SHP77 treated with DMSO at 0.1 percent for 48 hours (cell line): Measurements from ENCODE around the gene RHEB.
"Not testable (repeated sequence)": the region's sequence is repeated elsewhere in the genome, so short reads cannot be mapped to it uniquely, and the experiment has no call there.

ENCODE experiments used
- DNase-seq: peaks from one replicate; lab custom pipeline; 2025; lab: John Stamatoyannopoulos, UW

Gene RHEB

DNA sequence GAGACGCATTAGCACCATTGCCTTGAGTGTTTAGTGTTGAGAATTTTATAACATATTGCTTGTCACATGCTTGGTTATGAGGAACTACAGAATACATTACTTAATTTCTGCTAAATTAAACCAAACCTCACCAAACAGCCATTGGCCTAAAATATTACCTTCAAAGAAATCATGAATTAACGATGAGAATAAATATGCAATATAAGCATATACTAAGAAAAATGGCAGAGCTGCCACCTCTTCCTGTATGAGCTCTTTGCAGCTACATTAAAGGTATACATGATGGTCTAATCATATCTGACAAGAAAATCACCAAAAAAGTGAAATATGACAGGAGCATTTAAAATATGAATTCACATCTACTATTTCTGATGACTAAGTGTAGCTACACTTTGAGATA, 5.2 kb upstream of the RHEB start:
- no peak for DNase-seq

DNA sequence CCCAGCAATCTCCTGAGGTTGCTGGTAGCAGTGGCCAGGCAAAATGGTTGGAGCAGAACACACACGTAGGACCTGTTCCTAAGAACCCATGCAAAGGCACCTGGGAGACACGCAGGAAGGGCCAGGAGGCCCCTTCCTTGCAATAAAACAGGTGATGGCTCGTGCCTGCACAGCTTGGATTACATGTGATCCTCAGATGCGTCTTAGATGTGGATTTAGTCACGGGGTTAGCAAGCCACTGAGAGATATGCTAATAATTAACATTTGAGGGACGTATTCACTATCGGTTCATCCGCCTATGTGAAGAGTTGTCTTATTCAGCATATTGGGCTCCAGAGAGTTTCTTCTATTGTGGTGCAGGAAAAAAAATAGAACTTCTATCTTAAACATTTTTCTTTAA, 4.6 kb upstream of the RHEB start:
- DNase-seq = no peak

DNA sequence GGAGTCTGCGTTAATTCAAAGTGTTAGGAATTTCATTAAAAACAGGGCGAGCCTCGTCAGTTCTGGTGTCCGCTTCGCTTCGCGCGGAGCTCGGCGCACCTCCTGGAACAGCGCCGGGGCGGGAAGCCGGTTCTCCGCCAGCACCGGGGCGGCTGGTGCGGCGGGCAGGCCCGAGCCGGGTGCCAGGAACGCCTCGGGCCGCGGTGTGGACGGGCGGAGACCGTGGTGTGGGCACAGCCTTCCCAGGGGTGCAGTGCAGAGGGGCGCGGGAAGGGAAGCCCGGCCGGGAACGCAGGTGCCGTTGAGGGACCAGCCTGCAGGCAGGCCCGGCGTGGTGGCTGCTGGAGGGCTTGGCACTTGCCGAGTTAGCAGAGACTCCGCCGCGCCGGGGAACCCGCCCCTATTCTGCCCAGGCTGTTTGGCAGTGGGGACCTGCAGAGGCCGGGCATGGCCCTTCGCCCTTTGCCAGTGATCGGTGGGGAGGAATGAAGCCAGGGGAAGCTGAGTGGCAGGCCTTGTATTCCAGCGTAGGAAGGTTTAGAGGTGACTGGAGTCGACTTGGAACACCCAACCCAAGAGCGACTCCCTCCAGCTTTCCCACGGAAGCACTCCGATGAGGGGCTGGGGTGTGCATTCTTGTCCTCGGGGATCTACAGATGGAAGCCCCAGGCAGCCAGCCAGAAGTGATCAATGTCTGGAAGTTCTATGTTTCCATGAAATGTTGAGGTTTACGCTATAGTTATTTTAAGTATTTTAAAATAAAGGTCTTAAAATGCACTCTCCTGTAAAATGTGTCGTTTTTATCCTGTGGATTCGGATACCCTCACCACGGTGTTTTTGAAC, 945 bp upstream of the RHEB start:
- DNase-seq = no peak

DNA sequence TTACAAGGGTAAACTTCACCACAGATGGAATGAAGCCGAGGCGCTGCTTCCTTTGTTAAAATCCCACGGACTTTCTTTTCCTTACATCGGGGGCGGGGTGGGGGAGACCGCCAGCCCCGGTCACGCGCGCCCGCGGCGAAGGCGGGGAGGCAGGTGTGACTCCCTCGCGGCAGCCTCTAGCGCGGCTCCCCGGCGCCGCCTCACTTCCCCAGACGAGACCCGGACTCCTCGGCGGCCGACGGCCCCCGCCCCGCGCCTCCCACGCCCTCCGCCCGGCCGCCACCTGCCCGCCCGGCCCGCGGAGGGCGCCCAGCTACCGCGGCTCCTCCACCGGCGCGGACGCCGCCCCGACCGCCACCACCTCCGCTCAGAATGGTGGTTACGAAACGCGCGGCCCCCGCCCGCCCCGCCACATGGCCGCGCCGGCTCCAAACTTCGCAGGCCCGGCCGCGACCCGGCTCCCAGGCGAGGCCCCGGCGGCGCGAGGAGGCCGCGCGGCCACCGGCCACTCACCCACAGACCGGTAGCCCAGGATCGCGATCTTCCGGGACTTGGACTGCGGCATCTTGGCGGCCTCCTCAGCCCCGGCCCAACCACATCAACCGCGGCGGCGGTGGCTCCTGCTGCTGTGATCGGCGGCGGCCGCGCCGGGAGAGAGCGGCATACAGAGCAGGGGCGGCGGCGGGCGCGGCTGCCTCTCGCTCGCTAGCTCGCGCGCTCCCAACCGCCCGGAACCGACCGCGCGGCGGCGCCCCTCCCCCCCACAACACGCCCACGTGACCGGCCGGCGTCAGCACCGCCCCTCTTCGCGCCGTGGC, 539 bp downstream of the RHEB start:
- DNase-seq = not testable (repeated sequence)

DNA sequence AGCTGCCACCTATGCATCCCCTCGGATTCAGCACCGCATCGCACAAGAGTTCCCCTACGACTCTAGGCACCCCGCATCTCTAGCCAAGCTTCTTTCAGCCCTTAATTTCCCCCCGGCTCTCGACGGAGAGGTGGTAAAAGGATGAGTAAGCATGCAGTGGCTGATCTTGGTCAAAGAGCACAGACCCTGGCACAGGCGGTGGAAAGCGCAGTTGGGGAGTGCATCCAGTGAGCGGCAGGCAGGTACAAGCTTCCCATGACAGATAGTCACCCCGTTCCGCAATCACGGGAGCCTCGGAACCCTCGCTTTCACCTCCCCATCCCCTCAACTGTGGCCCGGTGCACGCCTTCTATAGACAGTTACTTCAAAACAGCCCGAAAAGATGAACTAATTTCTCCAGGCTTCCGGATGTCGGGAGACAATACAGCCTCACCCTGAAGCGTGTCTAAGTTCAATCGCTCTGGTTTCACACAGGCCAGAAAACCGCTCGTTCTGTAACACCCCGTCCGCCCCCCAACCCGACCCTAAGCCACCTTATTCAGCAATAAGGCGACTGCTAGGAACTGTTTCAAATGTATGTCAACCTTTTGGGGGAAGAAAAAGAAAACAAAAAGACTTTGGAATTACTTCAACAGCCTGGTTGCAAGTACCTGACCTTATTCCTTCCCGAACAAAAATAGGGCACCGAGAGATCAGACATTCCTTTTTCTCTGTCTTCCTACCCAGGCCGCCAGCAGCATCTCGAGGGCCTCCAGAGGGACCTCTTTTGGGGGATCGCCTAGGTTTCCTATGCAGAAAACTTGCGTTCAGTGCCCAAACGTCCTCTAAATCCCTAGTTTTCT, 1.4 kb downstream of the RHEB start:
- DNase-seq = no peak

DNA sequence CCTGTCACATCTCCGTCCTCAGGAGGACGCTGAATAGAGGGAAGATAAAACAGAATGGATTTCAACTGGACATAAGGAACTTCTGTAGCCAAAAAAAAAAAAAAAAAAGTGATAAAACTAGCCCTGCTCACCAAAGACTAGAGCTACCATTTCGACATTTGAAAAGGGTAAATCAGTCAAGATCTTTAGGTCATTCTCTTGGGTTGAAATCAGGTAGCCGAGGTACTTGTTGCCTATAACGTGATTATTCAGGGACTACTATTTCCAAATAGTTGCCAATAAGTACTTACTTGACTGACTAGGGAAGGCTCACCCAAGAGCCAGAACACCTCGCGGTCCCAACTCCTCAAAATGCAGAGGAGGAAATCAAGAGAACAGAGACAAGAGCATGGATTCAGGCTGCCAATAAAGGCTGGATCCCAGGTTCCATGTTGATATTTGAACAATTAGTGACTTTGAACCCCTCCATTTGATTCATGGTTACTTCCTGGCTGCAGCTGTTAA, 2.0 kb downstream of the RHEB start:
- no peak for DNase-seq

DNA sequence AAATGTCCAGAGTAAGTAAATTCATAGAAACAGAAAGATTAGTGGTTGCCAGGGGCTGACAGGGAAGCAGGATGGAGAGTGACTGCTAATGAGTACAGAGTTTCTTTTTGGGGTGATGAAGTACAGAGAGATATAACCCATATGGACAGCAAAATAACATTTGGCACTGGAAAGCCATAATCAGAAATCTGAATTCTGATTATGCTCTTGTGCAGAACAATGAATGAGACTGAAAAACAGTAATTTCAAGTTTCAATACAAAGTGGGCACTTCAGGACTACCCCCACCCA, 4.5 kb downstream of the RHEB start:
- DNase-seq = no peak

DNA sequence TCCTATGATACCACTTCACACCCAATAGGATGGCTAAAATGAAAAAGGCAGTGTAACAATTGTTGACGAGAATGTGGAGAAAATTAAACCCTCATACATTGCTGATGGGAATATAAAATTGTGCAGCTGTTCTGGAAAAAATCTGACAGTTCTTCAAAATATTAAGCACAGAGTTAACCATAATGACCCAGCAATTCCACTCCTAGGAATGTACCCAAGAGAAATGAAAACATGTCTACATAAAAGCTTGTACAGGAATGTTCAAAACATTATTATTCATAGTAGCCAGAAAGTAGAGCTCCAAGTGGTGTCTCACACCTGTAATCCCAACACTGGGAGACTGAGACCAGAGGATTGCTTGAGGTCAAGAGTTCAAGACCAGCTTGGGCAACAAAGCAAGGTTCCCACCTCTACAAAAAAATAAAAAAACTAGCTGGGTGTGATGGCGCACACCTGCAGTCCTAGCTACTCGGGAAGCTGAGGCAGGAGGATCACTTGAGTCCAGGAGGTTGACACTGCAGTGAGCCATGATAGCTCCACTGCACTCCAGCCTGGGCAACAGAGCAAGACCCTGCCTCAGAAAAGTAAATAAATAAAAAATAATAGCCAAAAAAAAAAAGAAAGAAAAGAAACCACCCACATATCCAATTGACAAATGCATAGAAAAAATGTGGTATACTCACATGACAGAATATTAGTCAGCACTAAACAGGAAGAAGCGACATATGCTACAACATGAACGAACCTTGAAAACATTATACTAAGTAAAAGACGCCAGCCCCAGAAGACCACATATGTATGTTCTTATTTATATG, 5.0 kb downstream of the RHEB start:
- DNase-seq = no peak

DNA sequence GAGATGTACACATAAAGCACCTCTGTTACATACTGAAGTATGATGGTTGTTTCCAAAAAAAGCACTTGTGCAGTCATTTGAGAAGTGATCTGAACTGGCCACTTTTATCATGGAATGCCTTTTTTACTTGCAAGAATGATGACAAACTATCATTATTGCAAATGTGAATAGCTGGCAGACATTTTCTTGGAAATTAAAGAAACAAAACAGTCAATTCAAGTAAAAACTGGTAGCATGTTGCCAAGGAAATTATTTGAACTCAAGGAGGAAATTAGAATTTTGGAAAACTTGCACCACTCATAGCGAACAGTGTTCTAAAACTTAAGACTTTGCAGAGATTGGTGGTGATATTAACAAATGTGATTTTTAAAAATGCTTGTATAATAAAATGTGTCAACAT, 6.6 kb downstream of the RHEB start:
- DNase-seq = no peak

DNA sequence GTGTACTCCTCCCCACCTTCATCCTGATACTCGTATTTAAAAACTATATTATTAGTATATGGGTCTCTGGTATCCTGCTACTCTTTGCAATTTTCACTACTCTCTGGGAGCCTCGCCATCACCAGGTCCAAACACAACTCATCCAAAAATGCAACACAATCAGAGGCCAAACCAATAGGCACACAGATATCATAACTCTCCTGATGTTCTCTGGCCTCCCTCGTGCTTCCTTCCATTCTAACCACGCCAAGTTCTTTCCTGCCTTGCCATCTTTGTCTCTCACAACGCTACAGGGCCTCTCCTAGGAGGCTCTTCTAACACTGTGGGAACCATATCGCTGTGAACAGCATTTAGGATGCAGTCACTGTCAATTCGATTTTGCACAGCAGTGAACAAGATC, 7.3 kb downstream of the RHEB start:
- no peak for DNase-seq

DNA sequence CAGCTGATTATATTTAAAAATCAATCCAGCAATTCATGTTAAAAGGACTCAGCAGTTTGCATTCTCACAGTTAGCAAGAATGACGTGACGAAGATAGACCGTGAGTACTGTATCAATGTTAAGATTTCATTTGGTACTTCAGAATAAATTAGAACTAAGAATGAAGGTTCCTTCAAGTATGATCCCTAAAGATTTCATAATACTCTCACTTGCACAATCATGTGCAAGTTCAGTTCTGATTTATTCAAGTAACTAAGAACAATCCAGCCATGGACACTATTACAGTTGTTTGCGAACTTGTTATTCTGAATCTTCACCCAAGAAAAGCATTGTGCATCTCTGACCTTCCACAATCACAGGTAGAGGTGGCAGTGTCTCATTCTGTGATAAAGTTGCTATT, 7.7 kb downstream of the RHEB start:
- no peak for DNase-seq

DNA sequence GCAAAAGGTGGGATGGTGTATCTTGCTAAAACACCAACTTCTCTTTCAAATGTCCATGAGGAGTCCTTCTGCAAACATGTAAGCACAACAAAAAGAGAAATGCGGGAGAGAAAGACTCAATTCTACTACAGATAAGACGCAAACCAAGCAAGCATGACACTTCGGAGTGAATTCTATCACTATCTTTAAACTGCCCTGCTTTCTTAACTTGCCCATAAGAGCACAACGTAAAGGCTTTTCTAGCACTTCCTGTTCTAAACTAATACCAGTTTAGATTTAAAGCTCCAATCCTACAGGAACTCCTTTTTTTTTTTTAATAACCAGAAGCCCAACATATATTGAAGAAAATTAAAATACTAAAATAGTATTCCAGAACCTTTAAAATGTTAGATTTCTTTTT, 8.4 kb downstream of the RHEB start:
- no peak for DNase-seq

DNA sequence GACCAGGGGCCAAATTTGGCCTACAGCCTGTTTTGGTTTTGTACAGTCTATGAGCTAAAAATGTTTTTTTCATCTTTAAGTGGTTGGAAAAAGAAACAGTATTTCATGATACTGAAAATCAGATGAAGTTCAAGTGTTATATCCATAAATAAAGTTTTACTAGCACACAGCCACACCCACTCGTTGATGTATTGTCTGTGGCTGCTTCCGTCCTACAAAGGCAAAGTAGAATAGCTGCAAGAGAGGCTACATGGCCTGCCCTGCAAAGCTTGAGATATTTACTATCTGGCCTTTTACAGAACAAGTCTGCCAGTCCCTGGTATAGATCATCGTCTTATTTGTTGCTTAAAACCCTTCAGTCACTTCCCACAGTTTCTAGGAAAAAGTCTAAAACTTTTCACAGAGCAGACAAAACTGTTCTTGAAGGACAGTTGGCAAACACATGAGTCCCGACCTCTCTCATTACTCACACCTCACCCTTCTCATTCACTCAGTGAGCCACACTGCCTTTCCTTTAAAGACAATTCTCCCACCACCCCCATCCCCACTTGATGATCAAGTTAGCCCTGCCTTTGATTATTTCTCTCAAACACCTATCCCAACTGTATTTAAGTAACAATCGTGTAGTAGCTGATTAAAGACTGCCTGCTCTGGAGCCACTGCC, 9.9 kb downstream of the RHEB start:
- DNase-seq = no peak

DNA sequence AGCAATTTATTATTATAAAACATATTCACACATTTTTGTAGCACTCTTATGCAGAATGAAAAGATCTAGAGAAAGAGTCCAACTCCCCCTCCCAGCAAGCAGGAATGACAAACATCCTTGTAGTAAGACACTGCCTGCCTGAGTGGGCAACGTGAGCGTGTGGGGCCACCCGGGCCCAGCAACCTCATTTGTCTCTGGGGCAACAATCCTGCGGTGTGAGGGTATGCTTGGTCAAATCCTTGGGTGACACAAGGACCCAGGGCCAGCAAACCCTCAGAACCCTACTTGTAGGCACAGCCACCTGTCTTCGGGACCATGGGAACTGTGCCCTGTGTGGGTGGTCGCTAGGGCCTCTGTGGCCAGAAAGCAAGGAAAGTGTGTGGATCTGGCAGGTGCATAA, 10.7 kb downstream of the RHEB start:
- DNase-seq = no peak

DNA sequence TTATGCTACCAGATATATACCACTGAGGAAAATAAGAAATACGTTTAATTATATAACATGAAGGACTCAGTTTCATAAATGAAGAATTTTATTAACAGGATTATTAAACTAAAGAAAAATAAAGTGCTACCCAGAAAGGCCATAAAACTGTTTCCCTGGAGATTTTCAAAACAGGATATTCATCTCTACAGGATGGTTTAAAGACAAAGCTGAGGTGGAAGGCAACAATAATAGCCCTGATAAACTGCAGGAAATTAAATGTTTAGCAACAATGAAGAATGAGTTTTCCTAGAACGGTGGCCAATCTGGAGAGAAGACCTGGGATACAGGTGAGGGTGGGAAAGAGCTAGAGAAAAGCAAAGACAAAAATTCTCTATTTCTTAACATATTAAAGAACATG, 11.9 kb downstream of the RHEB start:
- DNase-seq = no peak

DNA sequence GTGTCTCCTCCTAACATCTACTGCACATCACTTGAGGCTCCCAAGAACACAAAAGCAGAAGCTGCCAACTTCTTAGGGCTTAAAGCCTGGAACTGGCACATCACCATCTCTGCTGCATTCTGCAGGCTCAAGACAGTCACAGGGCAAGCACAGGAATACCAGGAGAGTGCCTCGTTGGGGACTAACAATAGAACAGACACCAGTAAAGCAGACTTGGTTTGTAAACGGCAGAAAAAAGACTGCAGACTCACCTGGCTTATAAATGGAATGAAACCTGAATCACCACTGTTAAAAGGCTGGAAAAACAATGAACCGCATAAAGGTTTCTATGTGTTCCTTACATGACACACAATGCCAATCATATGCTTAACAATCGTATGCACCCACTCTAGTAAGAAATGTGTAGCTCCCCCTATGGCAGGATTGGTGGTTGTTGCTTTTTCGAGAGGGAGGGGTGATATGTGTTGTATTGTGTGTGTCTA, 12.8 kb downstream of the RHEB start:
- DNase-seq = no peak

DNA sequence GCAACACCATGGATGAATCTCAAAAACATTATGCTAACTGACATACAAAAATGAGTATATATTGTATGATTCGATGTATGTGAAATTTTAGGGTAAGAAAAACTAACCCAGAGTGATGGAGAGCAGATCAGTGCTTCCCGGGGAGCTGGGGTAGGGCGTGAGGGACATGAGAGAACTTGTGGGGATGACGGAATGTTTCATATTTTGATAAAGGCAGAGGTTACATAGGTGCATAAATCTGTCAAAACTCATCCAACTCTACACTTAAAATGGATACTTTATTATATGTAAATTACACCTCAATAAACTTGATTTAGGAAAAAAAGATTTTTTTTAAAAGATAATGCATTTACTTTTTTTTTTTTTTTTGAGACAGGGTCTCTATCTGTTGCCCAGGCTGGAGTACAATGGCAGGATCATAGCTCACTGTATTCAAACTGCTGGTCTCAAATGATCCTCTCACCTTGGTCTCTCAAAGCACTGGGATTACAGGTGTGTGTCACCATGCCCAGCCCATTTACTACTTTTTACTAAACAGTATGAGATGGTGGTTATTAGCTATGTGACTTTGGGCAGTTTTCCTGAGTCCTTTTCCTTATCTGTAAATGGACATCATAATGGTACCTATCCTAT, 13.7 kb downstream of the RHEB start:
- DNase-seq = no peak

DNA sequence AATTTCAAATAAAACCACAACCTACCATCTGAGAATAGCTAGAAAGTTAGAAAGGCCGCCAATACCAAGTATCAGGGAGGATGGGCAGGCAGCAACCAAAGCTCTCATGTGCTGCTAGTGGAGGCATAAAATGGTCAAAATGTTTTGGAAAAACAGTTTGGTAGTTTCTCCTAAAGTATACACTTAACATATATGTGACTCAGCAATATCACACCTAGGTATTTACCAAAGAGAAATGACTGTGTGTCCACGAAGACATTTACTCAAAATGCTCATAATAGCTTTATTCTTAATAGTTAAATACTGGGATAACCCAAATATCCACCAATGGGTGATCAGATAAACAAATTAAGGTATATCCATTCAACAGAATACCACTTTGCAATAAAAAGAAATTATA, 14.3 kb downstream of the RHEB start:
- no peak for DNase-seq

DNA sequence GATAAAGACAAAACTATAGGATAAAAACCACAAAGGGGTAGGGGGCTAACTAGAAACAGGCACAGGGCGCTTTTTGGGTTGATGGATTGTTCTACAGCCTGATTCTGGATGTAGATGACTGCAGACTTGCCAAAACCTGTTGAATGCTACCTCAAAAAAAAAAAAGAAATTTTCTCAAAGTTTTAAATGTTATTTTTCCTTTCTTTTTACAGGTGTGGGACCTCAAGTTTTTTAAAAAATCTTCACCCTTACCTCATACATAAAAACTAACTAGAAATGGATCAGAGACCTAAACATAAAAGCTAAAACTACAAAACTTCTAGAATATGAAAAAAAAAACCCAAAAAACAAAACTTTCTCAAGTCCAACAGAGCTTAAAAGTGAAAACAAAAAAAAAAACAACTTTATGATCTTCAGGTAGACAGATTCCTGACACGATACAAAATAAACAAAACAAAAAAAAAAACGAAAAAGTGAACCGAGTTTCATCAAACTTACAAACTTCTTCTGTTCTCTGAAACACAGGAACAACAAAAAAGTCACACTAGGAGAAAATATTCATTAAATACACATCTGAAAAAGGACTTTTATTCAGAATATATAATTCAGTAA, 14.9 kb downstream of the RHEB start:
- no peak for DNase-seq
